ENCODE results near the gene DRC1.

Gene DRC1

DNA sequence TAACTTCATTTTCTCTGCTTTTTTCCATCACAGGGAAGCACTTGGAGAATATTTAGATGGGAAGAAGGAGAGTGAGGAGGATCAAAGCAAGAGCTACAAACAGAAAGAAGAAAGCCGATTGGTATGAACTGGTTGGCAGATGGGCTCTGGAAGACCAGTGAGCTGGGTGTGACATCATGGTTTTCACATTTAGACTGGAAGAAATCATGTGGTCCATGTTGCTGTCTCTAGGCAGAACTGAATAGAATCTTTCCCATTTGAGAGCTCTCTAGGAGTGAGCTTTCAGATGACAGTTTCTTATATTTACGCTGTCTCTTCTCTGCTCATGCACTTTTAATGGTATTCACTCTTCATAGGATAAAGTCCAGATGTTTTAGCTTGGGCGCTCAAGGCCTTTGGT is 12.6 kb downstream of the DRC1 start:
- H3K4me3 ChIP-seq (ENCODE audit: low read length), result no peak overlapping the region
- no peak for DNase-seq (ENCODE audit: low read depth)
- TF ChIP-seq, protein P1, sequence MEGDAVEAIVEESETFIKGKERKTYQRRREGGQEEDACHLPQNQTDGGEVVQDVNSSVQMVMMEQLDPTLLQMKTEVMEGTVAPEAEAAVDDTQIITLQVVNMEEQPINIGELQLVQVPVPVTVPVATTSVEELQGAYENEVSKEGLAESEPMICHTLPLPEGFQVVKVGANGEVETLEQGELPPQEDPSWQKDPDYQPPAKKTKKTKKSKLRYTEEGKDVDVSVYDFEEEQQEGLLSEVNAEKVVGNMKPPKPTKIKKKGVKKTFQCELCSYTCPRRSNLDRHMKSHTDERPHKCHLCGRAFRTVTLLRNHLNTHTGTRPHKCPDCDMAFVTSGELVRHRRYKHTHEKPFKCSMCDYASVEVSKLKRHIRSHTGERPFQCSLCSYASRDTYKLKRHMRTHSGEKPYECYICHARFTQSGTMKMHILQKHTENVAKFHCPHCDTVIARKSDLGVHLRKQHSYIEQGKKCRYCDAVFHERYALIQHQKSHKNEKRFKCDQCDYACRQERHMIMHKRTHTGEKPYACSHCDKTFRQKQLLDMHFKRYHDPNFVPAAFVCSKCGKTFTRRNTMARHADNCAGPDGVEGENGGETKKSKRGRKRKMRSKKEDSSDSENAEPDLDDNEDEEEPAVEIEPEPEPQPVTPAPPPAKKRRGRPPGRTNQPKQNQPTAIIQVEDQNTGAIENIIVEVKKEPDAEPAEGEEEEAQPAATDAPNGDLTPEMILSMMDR (conservative IDR thresholded peaks at IDR 0.05; ENCODE audit: low read depth, low read length), result no peak

DNA sequence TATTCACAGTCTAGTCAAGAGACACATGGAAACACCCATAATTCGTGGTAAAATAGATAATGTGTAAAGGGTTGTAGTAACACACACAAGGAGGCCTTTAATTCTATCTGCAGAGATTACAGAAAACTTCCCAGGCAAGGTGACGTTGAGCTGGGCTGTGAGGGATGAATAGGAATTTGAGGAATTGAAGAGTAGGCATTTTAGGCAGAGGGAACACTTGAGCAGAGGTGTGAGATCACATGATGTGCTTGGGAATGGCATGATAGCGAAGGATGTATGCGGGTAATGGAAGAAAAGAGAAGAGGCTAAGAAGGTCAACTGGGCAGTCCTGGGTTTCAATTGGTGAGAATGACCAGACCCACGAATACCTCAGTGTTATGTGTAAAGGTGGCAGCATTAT is 20.2 kb downstream of the DRC1 start:
- H3K4me3 ChIP-seq (ENCODE audit: low read length), result no peak overlapping the region
- TF ChIP-seq, protein P1 (conservative IDR thresholded peaks at IDR 0.05; ENCODE audit: low read depth, low read length), result no peak

DNA sequence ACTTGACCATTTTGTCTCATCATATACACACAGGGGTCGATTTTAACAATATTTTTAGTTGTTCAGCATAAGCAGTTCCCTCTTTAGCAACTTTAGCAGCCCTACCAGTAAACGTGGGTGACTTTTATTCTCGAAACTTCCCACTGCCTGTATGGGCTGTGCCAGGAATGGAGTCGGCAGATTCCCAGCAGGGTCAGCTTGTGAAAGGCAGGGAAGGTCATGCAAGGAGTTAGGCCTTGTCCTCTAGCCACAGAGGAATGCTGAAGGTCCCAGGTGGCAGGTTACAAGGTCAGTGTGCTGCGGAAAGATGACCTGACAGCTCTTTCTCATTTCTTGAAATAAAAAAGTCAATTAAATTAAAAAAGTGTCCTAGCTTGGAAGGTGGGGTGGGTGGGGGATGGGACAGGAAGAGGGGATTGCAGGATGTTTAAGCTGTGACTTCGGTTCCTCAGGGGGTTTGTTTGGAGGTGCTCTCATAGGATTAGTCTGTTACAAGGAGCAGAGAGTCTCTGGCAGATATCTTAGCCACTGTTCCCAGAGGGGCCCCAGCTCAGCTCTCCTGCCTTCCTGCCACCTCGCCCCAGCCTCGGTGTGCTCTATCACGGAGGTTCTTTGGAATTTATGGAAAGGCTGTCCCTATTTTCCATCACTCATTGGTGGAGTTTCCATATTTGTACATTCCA is 21.4 kb downstream of the DRC1 start:
- TF ChIP-seq, protein P1 (conservative IDR thresholded peaks at IDR 0.05; ENCODE audit: low read depth, low read length), result no peak
- no peak for DNase-seq (ENCODE audit: low read depth)

More for the DNA sequence above, 20.2 kb downstream of the DRC1 start:
- no peak for DNase-seq (ENCODE audit: low read depth)

DNA sequence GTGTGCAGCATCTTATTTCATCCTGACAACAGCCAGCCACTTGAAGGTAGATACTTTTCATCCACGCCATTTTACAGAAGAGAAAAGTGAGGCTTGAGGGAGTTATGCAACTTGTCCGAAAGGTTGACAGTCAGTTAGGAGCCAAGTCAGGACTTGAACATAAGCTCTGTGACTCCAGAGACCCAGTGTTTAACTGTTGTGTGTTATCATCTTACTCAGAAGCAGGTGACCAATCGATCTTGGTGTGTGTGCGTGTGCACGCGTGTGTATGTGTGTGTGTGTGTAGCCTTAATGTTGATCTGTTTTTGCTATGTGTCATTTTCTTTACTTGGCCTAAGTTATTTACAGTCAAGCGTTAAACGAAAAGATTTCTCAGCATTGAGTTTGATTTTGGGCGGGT is 22.0 kb downstream of the DRC1 start:
- TF ChIP-seq, protein P1 (conservative IDR thresholded peaks at IDR 0.05; ENCODE audit: low read depth, low read length), result no peak
- no peak overlapping the region for H3K4me3 ChIP-seq (ENCODE audit: low read length)
- no peak for DNase-seq (ENCODE audit: low read depth)

More for the DNA sequence above, 21.4 kb downstream of the DRC1 start:
- H3K4me3 ChIP-seq (ENCODE audit: low read length), result no peak overlapping the region

DNA sequence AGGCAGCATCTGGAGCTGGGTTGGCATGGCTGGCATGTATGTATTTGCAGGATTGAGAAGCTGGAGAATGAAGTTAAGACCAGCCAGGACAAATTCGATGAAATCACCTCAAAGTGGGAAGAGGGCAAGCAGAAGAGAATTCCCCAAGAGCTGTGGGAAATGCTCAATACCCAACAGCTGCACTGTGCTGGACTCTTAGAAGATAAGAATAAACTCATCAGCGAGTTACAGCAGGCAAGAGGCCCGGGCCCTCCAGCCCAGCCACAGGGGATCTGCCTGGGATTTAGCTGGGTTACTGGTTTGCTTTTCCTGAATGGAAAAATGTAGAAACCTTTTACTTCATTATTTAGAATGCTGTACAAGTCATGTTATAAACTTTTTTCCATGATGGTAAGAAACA is 22.5 kb downstream of the DRC1 start:
- no peak for DNase-seq (ENCODE audit: low read depth)
- TF ChIP-seq, protein P1 (conservative IDR thresholded peaks at IDR 0.05; ENCODE audit: low read depth, low read length), result no peak
- H3K4me3 ChIP-seq (ENCODE audit: low read length), result no peak overlapping the region

DNA sequence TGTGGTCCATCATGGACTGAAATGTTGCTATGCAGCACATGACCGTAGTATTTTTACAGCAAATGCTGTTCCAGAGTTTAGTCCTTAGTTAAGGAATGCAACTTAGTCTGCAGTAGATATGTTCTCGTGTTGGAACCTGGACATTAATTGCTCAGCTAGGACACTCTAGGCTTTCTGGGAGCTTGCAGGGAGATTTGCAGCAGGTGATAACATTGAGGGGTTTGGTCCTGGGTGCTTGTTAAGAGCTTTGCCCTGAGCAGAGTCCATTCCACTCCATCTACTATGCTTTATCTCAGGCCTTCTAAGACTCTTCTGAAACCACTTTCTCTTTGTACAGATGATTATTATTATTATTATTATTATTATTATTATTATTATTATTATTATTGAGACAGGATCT is 27.1 kb downstream of the DRC1 start:
- no peak for DNase-seq (ENCODE audit: low read depth)
- H3K4me3 ChIP-seq (ENCODE audit: low read length), result no peak overlapping the region
- TF ChIP-seq, protein P1 (conservative IDR thresholded peaks at IDR 0.05; ENCODE audit: low read depth, low read length), result no peak

All from retinal pigment epithelial cell (primary cell).